ENCODE data around the gene OOSP3.
"Not testable (repeated sequence)": the region's sequence is repeated elsewhere in the genome, so short reads cannot be mapped to it uniquely, and the experiment has no call there.

The OOSP3 gene

DNA sequence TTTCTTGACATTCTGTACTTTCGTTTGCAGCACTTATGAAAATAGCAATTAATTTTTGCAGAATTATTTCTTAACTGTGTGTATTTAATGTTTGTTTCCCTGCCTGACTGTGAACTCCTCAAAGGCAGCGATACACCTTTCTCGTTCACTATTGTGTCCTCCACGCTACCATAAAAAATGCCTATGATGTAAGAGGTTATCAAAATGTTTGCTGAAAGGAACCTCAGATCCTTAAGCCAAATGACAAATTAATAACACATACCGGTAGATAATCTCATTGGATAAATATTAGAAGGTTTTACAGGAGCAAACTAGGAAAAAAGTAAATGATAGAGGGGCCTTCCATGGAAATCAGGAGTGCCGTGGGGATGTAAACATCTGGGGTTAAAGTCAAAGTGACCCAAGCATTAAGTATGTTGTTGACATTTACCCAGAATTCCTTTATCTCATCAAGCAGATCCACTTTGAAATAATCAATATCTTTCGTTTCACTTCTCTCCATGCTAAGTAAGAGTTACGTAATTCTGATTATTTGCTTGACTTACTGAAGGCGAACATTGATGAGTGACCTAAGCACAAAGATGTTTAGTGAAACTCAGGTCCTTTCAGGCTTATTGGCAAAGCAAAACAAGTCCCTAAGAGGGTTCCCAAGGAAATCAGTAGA is 2.6 kb upstream of the OOSP3 start:
- no peak for DNase-seq (ENCODE audit: low read depth, low spot score)

DNA sequence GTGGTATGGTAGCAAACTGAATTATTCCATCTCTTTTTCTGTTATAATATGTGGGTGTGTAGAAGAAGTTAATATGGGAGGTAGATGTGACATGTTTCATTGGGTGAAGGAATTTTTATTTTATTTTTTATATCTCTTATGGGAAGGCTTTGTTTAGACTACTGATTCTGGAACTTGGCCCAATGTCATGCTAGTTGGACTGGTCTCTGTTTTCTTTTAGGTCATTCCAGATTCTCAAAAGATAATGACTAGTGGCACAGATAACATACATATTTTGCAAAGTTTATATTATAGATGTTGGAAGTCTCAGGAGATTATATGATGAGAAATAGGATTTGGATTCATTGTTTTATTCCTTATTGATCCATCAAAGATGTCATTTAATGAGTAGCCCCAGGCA is 1.3 kb upstream of the OOSP3 start:
- no peak for DNase-seq (ENCODE audit: low read depth, low spot score)

DNA sequence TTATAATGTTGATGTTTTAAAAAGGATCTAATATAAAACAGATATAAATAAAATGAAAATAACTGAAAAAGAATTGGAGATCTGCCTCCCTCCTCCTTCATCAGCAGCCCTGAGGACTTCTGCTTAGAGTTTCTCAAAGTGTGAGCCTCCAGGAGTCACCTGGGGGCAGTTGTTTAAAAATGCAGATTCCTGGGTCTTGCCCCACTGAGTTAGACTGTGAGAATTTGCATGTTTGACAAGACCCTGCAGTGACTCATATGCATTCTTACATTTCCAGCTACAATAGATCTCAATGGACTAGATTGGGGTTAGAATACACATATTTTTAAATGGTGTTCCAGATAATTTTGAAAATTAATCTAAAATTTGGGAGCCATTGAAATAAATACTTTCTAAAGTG is 798 bp upstream of the OOSP3 start:
- DNase-seq (ENCODE audit: low read depth, low spot score): no peak

DNA sequence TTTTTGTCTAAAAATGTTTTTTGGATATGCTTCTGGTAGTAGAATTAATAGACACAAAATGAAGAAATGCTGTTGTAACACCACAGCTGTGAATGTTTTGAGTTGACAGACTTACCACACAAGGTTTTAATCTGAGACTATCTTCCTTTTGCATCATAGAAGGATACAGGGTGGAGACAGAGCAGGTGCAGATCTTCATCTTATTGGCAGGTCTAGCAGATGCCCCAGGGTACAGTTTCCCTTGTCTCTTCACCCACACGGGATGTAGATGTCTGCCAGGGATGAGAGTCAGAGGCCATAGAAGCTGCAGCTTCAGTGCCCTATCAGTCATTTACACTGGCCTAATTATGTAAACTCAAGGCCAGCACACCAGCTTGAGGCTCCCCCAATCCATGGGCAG is 985 bp downstream of the OOSP3 start:
- DNase-seq (ENCODE audit: low read depth, low spot score): no peak

DNA sequence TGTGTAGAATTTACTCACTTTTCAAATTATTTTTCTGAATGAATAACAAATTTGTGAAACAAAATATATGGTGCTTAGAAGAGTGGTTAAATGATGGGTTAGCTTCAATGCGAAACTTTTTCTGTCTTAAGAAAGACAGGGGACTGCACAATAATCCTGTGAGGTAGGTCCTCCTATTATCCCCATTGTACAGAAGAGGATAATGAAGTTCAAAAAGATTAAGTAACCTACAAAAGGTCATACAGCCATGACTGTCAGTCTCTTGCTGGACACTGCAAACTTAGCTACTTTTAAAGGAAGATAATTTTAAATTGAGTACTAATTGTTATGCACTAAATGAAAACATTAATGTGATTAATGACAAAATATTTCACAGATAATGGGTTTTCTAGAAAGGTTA is 5.0 kb downstream of the OOSP3 start:
- DNase-seq (ENCODE audit: low read depth, low spot score): no peak

DNA sequence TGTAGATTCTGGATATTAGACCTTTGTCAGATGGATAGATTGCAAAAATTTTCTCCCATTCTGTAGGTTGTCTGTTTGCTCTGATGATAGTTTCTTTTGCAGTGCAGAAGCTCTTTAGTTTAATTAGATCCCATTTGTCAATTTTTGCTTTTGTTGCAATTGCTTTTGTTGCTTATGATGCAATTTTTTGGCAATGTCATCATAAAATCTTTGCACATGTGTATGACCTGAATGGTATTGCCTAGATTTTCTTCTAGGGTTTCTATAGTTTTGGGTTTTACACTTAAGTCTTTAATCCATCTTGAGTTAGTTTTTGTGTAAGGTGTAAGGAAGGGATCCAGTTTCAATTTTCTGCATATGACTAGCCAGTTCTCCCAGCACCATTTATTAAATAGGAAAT is 8.6 kb downstream of the OOSP3 start:
- DNase-seq (ENCODE audit: low read depth, low spot score): not testable (repeated sequence)

DNA sequence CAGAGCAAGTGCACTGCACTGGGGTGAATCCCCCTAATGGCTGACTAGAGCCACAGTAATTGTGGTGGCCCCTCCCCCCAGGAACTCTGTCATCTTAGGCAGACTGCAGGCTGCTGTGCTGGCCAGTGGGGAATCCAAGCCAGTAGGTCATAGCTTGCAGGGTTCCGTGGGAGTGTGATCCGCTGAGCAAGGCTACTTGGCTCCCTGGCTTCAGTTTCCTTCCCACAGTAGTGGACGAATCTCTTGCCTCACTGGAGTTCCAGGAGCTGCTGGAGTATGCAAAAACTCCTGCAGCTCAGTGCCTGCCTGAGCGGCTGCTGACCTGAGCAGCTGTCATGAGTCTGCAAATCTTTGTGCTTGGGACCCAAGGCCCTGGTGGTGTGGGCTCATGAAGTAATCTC is 13.2 kb downstream of the OOSP3 start:
- no peak for DNase-seq (ENCODE audit: low read depth, low spot score)

DNA sequence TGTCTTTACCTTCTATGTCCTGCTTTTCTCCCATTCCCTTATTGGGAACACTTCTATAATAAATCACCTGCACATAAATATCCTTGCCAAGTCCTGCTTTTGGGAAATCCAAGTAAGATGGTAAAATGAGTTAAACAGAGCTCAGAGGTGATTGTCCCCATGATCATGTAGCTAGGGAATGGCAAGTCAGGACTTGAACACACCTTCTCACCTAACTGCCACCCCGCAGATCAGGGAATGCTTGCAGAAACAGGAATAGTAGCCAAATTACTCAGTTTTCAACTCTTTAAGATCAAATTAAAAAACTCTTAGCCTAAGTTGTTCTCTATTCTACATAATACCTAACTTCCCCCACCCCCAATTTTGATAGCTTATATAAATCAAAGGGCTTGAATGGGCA is 16.0 kb downstream of the OOSP3 start:
- DNase-seq (ENCODE audit: low read depth, low spot score): no peak

DNA sequence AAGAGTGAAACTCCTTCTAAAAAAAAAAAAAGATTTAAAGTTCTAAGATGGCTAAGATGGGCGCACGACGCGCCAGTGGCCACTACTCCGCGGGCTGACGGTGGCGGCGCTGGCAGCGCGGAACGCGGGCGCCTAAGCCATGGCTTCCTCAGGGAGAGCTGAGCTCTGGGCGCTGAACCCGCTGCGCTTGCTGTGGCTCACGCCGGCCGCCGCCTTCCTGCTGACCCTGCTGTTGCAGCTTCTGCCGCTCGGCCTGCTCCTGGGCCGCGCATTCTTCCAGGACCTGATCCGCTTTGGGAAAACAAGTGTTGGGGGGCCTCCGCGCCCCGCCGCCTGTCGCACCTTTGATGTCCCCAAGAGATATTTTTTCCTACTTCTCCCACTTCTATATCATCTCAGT is 19.5 kb downstream of the OOSP3 start:
- DNase-seq (ENCODE audit: low read depth, low spot score): no peak

DNA sequence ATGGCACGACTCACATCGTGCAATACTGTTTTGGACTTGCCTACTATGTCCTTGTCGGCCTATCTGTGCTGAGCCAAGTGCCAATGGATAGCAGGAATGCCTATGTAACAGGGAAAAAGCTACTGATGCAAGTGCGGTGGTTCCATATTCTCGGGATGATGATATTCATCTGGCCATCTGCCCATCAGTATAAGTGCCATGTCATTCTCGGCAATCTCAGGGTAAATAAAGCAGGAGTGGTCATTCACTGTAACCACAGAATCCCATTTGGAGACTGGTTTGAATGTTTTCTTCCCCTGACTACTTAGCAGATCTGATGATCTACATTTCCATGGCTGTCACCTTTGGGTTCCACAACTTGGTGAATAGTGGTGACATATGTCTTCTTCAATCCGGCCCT is 20.1 kb downstream of the OOSP3 start:
- no peak for DNase-seq (ENCODE audit: low read depth, low spot score)

DNA sequence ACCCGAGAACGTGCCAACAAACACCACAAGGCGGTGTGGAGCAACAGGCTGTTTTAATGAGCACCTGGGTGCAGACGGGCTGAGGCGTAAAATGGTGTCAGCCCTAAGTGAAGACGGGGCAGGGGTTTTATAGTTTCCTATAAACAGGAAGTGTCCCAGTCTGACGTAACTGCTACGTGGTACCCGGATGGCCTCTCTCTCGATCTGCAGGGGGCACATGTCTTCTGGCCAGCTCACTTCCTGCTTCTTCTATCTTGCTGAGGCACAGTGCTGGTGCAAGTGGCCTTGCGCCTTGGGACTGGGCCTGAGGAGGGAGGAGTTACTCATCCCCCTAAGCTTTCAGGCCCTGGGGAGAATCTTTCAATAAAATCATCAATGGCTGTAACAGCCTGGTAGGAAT is 20.9 kb downstream of the OOSP3 start:
- no peak for DNase-seq (ENCODE audit: low read depth, low spot score)

DNA sequence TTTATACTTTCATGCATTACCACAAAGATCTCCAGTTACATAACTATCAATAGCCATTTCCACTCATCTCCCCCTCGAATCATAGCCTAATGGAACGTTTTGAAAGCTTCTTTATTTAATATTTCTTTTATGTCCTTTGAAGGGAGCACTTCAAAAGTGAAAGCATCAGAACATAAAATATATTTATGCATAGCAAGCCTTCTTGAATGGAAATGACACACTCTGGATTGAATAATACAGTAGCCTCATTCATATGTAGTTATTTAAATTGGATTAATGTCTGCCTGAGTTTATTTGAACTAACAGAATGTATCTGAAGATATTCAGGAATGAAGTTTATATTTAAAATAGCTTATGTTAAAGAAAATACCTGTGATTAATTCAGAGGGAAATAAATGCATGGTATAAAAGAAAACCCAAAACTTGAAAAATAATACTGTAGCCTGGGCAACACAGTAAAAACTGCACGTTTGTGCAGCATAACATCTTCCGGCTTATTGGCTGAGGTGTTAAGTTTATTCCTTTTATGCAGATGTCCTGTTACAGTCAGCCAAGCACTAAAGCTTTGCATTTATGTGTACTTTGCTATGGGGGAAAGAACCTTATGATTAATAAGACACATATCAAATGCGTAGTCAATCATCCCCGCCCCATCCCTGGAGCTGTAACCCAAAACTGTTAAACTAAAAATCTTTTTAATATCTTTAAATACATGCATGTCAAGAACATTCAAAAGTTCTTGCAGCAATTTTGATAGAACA is 22.0 kb downstream of the OOSP3 start:
- no peak for DNase-seq (ENCODE audit: low read depth, low spot score)

DNA sequence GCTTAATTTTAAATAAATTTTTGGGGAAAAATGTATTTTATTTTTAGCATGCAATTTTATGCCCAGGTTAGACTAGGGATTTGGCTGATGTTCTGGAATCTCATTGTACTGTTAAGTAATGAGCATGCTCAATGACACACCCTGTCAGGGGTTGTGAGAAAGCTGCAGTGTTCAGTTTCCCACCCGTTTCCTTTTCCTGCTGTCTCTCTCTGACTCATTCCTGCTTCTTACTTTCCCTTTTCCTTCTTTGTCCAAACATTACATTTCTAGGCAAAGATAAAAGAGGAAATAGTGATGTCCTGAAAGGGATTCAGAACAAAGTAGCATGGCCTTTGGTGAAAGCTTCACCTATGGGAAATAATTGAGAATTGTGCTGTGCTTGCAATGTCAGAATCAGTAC is 22.7 kb downstream of the OOSP3 start:
- no peak for DNase-seq (ENCODE audit: low read depth, low spot score)

DNA sequence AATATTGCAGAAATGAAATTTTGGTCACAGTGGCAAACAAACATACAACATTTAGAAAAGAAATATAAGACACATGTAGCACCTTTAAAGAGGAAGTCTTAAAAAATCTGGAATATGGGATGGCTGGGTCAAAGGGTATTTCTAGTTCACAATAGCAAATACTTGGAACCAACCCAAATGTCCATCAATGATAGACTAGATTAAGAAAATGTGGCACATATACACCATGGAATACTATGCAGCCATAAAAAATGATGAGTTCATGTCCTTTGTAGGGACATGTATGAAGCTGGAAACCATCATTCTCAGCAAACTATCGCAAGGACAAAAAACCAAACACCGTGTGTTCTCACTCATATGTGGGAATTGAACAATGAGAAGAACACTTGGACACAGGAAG is 25.0 kb downstream of the OOSP3 start:
- not testable (repeated sequence) for DNase-seq (ENCODE audit: low read depth, low spot score)

DNA sequence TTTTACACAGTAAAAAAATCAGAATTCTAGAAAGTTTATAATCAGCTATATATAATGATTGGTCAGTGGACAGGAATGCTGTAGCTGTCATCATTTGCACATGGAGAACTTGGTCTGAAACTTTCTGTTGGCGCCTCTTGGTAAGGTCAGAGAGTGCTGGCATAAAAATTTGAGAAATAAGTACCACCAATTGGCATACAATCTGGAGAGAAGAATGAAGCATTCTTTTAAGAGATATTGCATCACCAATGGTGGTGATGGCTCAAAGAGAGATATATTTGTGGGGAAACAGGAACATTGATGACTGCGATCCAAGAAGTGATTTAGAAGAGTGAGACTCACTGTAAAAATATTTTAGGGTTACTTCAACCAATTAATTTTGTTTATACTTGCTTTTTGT is 39.9 kb downstream of the OOSP3 start:
- DNase-seq (ENCODE audit: low read depth, low spot score): no peak

DNA sequence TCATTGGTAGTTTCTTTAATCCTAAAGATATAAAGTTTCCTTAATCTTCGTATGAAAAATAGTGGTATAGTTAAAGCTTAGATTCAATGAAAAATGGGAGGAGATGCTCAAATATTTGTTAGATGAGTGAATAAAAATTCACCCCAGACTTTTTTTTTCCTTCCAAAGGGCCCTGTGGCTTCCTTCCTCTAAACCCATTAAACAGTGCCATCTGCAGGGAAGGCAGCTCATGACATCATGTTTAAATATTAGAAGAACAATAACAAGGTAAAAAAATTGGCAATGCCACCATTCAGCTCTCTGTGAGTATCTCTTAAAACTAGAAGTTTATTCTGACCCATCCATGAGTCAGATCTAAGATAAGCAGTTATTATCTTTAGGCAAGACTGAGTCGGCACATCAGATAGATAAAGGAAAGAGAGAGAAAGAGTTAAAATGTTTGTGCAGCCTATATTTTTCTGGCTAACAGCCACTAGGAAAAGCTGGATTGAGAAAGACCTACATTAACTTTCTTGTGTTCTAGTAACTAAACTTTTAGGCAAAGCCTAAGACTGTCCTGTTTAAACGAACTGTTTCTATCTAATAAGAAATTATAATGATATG is 40.5 kb downstream of the OOSP3 start:
- no peak for DNase-seq (ENCODE audit: low read depth, low spot score)

DNA sequence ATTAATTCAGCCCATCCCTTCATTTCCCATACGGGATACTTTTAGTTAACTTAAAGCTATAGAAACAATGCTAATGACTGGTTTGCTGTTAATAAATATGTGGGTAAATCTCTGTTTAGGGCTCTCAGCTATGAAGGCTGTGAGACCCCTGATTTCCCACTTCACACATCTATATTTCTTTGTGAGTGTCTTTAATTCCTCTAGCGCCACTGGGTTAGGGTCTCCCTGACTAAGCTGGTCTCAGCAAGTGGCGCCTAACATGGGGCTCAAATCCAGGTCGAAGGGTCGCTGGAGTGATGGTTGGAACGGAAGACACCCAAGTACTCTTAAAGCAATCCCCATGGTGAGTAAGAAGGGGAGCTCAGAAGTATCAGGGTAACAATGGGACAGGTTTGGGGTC is 45.2 kb downstream of the OOSP3 start:
- no peak for DNase-seq (ENCODE audit: low read depth, low spot score)

DNA sequence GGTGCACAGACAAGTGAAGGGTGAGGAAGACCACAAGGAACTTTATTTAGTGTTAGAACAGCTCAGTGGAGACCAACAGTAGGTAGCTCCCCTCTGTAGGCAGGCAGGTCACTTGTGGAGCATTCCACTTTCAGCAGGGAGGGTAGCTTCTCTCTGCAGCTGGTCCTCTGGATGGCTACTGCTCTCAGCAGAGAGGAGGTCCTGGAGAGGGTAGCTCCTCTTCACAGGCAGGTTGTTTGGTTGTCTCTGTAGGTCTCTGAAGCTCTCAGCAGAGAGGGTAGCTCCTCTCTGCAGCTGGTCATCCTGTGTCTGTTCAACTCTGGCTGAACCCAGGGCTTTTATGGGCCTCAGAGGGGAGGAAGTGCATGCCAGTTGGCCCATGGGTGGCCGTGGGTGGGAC is 53.1 kb downstream of the OOSP3 start:
- no peak for DNase-seq (ENCODE audit: low read depth, low spot score)

DNA sequence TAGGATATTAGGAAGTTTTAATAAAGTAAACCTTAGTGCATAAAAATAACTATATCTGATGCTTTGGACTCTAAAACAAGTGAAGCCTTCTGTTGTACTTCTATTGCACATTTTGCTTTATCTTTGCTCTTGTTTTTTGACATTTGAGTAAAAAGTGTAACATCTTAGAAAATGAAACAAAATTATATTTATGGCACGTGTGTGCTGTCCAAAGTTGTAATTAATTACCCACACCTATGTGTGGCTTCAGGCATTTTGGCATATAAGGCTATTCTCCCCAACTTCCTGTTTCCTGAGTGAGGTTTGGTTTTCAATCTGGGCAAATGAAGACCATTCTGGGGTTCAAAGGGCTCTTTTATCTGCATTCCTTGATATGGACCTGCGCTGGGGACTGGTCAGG is 59.5 kb downstream of the OOSP3 start, which contains the start of gene OOSP1:
OOSP1 (plus strand) TSS at position 301 of the 400 bp plus-strand sequence; CDS start at position 324, 23 bp downstream.
- DNase-seq (ENCODE audit: low read depth, low spot score): no peak

DNA sequence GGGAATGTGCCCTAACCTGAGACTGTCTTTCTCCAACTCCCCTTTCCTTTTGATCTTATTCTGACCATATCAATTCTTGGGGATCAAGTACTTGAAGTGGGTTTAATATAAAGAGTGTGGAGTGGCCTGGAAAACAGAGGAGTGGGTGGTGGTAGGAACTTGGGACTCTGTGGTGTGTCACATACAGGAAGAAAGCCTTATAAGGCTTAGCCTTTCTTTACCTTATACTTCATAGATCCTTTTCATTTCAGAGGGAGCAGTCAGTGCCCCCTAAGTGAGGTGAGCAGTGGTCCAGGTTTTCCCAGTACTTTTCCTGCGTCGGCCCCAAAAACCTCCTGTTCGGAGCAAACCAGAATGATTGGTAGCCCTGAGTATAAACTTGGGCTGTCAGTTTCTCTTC is 60.1 kb downstream of the OOSP3 start:
- no peak for DNase-seq (ENCODE audit: low read depth, low spot score)

DNA sequence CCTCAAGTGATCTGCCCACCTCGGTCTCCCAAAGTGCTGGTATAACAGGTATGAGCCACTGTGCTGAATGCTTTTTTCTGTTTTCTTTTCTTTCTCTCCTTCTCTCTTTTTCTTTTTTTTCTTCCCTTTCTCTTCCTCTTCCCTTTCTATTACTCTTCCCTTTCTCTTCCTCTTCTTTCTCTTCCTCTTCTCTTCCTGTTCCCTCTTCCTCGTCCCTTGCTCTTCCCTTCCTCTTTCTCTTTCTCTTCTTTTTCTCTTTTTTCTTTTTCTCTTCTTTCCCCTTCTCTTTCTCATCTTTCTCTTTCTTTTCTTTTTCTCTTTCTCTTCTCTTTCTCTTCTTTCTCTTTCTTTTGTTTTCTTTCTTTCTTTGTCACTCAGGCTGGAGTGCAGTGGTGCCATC is 60.9 kb downstream of the OOSP3 start:
- no peak for DNase-seq (ENCODE audit: low read depth, low spot score)

DNA sequence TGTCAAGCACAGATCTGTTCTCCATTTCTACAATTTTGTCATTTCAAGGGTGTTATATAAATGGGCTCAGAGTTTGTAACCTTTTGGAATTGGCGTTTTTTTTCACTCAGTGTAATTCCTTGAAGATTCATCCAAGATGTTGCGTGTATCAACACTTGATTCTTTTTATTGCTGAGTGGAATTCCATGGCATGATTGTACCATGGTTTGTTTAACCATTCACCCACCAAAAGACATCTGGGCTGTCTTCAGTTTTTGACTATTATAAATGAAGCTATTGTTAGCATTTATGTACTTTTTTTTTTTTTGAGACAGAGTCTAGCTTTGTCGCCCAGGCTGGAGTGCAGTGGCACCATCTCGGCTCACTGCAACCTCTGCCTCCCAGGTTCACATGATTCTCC is 62.5 kb downstream of the OOSP3 start:
- DNase-seq (ENCODE audit: low read depth, low spot score): no peak

Measured in activated CD4-positive, CD25-positive, alpha-beta regulatory T cell treated with anti-CD3 and anti-CD28 coated beads, Interleukin-2, amount 50 U/mL, for 16 hours (primary cell).